ENCODE measurements around the gene TMBIM6. TPM values are rescaled to one million over a fixed set of nuclear protein-coding genes. Genes with fewer than 3 reads are reported as not detected.

The TMBIM6 gene
- total RNA-seq, 4 donors from 2014 or later = 251 to 408 (median 329) TPM

- H3K4me1 ChIP-seq = peaks cover 0 to 41% (median 12%) of the 10 kb centered on the region in 3 donors
- WGBS, 2 donors (ENCODE audit: low coverage in 1 of 2) = 57 to 58% methylated on average over 1 to 3 of the region's 4 CpGs
Observed at GRCh38 chr12:49809381-49809905, 68.1 kb downstream of the TMBIM6 start.

DNA sequence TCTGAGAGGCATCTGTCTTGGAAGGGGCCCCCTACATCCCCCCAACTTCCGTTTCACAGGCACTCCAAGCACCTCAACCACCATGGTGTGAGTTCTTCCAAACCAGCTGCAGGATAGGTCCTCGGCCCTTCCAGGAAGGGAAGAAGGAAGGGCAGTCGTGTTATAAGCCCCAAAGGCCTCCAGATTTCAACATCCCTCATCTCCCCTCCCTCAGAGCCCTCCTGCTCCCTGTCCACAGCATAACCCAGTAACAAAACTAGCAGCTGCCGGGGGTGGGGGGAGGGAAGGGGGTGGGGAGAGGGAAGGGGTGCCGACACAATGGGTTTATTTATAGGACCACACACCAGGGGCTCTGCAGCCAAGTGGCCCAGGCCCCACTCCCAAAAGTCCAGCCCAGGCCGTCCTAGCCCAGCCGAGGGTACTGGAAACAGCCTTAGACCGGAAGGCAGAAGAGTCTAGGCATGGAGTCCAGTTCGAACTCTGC is 68.6 kb downstream of the TMBIM6 start:
- Histone ChIP-seq H3K36me3 (peaks cover 0 to 18% of the 10 kb centered on the region in 2 donors), H3K27ac (peak overlapping the region in 3 of 4 donors; percentile 81 to 89 (median 86)), H3K27me3 (no peaks in the 10 kb centered on the region), H3K4me3 (no peak overlapping the region), H3K9me3 (no peaks in the 10 kb centered on the region), H3K4me1 (peaks cover 0 to 41% (median 12%) of the 10 kb centered on the region in 3 donors)
- WGBS, 2 donors (ENCODE audit: low coverage in 1 of 2) = 49% methylated on average over 8 of the region's 9 CpGs; no CpG with 5 or more reads in 1 of the 2 donors
- peak; percentile 45 for ATAC-seq
- TF ChIP-seq EP300 (IDR thresholded peaks at IDR 0.05) = no peak
- TF ChIP-seq, protein P1, sequence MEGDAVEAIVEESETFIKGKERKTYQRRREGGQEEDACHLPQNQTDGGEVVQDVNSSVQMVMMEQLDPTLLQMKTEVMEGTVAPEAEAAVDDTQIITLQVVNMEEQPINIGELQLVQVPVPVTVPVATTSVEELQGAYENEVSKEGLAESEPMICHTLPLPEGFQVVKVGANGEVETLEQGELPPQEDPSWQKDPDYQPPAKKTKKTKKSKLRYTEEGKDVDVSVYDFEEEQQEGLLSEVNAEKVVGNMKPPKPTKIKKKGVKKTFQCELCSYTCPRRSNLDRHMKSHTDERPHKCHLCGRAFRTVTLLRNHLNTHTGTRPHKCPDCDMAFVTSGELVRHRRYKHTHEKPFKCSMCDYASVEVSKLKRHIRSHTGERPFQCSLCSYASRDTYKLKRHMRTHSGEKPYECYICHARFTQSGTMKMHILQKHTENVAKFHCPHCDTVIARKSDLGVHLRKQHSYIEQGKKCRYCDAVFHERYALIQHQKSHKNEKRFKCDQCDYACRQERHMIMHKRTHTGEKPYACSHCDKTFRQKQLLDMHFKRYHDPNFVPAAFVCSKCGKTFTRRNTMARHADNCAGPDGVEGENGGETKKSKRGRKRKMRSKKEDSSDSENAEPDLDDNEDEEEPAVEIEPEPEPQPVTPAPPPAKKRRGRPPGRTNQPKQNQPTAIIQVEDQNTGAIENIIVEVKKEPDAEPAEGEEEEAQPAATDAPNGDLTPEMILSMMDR (IDR thresholded peaks at IDR 0.05) = no peak
- TF ChIP-seq POLR2AphosphoS5 (IDR thresholded peaks at IDR 0.05) = no peak
- TF ChIP-seq POLR2A (IDR thresholded peaks at IDR 0.05) = no peak

More at GRCh38 chr12:49809381-49809905, 68.1 kb downstream of the TMBIM6 start:
- Histone ChIP-seq H3K4me3 (peak overlapping the region in 1 of 2 donors; percentile 30), H3K9me3 (no peaks in the 10 kb centered on the region), H3K36me3 (peaks cover 0 to 23% of the 10 kb centered on the region in 2 donors), H3K27ac (peak overlapping the region in 3 of 4 donors; percentile 81 to 89 (median 86)), H3K27me3 (no peaks in the 10 kb centered on the region)
- ATAC-seq = peak; percentile 65
- TF ChIP-seq, protein P1 (IDR thresholded peaks at IDR 0.05) = no peak
- TF ChIP-seq EP300 (IDR thresholded peaks at IDR 0.05) (no peak), POLR2AphosphoS5 (IDR thresholded peaks at IDR 0.05) (no peak), POLR2A (IDR thresholded peaks at IDR 0.05) (no peak)

DNA sequence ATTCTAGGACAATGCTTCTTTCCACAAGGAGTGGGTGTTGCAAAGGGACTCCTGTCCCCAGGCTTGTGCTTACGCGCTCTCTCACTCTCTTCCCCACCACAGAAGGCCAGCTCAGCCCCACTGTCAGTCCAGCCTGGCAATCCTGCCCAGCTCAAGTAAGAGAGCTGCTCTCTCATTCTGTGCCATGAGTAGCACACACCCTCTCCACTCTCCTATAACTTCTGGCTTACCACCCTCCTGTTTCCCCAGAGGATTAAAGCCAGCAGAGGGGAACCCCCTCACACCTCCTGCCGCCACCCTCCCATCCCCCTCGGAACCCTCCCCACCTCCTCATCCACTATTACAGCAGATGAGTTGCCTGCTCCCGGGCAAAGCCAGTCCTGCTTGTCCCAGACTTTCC is 69.8 kb downstream of the TMBIM6 start:
- no peak overlapping the region for H3K4me3 ChIP-seq
- 76 to 91% methylated on average over 3 to 4 of the region's 5 CpGs for WGBS, 2 donors (ENCODE audit: low coverage in 1 of 2)
- peak overlapping the region in 3 of 4 donors; percentile 1 to 39 (median 11) for H3K27ac ChIP-seq
- peaks cover 0 to 41% (median 12%) of the 10 kb centered on the region in 3 donors for H3K4me1 ChIP-seq
- H3K27me3 ChIP-seq = no peaks in the 10 kb centered on the region
- TF ChIP-seq EP300 (IDR thresholded peaks at IDR 0.05) = no peak
- no peak for TF ChIP-seq POLR2A (IDR thresholded peaks at IDR 0.05)
- TF ChIP-seq, protein P1 (IDR thresholded peaks at IDR 0.05) = no peak
- no peak for TF ChIP-seq POLR2AphosphoS5 (IDR thresholded peaks at IDR 0.05)
- no peaks in the 10 kb centered on the region for H3K9me3 ChIP-seq
- no peak for ATAC-seq
- H3K36me3 ChIP-seq = peaks cover 0 to 14% of the 10 kb centered on the region in 2 donors

- TF ChIP-seq POLR2AphosphoS5 (IDR thresholded peaks at IDR 0.05) (no peak), POLR2A (IDR thresholded peaks at IDR 0.05) (no peak), EP300 (IDR thresholded peaks at IDR 0.05) (no peak)
- TF ChIP-seq, protein P1 (IDR thresholded peaks at IDR 0.05) = no peak
- Histone ChIP-seq H3K36me3 (peaks cover 0 to 21% of the 10 kb centered on the region in 2 donors), H3K27me3 (no peaks in the 10 kb centered on the region), H3K9me3 (no peaks in the 10 kb centered on the region), H3K27ac (no peak overlapping the region), H3K4me1 (peaks cover 0 to 40% (median 12%) of the 10 kb centered on the region in 3 donors), H3K4me3 (no peak overlapping the region)
- WGBS, 2 donors (ENCODE audit: low coverage in 1 of 2) = 76 to 77% methylated on average over 4 of the region's 4 CpGs
- ATAC-seq = no peak
Observed at GRCh38 chr12:49811961-49812401, 70.6 kb downstream of the TMBIM6 start.

GRCh38 chr12:49813131-49813530 is 71.8 kb downstream of the TMBIM6 start:
- TF ChIP-seq POLR2AphosphoS5 (IDR thresholded peaks at IDR 0.05) (no peak), POLR2A (IDR thresholded peaks at IDR 0.05) (no peak), EP300 (IDR thresholded peaks at IDR 0.05) (no peak)
- TF ChIP-seq, protein P1 (IDR thresholded peaks at IDR 0.05) = no peak
- Histone ChIP-seq H3K27ac (no peak overlapping the region), H3K36me3 (peaks cover 0 to 17% of the 10 kb centered on the region in 2 donors), H3K27me3 (no peaks in the 10 kb centered on the region), H3K9me3 (no peaks in the 10 kb centered on the region), H3K4me3 (no peak overlapping the region), H3K4me1 (peaks cover 0 to 28% (median 10%) of the 10 kb centered on the region in 3 donors)
- WGBS, 2 donors (ENCODE audit: low coverage in 1 of 2) = 81 to 100% methylated on average over 1 of the region's 1 CpG
- no peak for ATAC-seq
